BJ (cell line): ENCODE measurements around the gene DUS2. TPM values are rescaled to one million over a fixed set of nuclear protein-coding genes. Genes with fewer than 3 reads are reported as not detected.
A peak's percentile ranks its signal among the peaks of the same experiment; 100 is the strongest.

Experiments used
- CTCF ChIA-PET: fragments of 350-600 bp; formaldehyde crosslinking; extraction: SDS; loops from one replicate; lab custom pipeline; 2021; ENCODE audit warnings: antibody characterized with exemption, inconsistent platforms; lab: Yijun Ruan, JAX
- POLR2A ChIA-PET: fragments of 300-600 bp; sonication (Branson Sonifier 250); formaldehyde crosslinking; extraction: SDS; loops from one replicate; lab custom pipeline; 2021; ENCODE audit warnings: antibody characterized with exemption; lab: Charles Lee
- DNase-seq: peaks from one replicate; pipeline ENCODE4 v3.0.0-alpha.2; 2011; ENCODE audit warnings: low read depth
- H3K27me3 ChIP-seq: 2 replicates; pipeline ENCODE4 v1.6.0; 2011; ENCODE audit warnings: low read length; ENCODE audit not compliant: control insufficient read depth, insufficient read depth
- H3K36me3 ChIP-seq: 2 replicates; pipeline ENCODE4 v1.5.1; 2011; ENCODE audit warnings: low read length; ENCODE audit not compliant: control insufficient read depth, insufficient read depth
- H3K4me3 ChIP-seq: 2 replicates; pipeline ENCODE4 v1.5.1; 2011; ENCODE audit warnings: low read depth, mild to moderate bottlenecking, control low read depth, low read length
- CTCF ChIP-seq: IDR thresholded peaks from 2 replicates; pipeline ENCODE4 v1.5.1; 2011; ENCODE audit warnings: low read depth, mild to moderate bottlenecking, control low read depth, inconsistent platforms, low read length, moderate library complexity; ENCODE audit not compliant: insufficient read depth
- polyA plus RNA-seq: library from polyadenylated mRNA; depleted of rRNA; stranded (reverse); fragments of >200 nt; gene quantifications from 2 replicates; pipeline ENCODE4 v1.2.3, GENCODE V29; 2011

DUS2 gene
- polyA plus RNA-seq, 1 experiment: 18.3 TPM

- DNase-seq: no peak
- H3K4me3 ChIP-seq: peak overlapping the region; percentile 42
- TF ChIP-seq CTCF: peak; percentile 27; the same call in 1 of the 2 replicates
- POLR2A ChIA-PET: interaction anchor here (0.6 kb wide), 2 partner anchors 101 to 115 kb away, joined by 6 to 8 read pairs; no protein-coding TSS in a partner anchor
- no peaks in the 10 kb centered on the region for H3K27me3 ChIP-seq
- CTCF ChIA-PET: interaction anchor here (0.5 to 3.9 kb wide), 11 partner anchors 9 to 564 kb away, joined by 3 to 16 read pairs (median 4); no protein-coding TSS in a partner anchor
- no peaks in the 10 kb centered on the region; the same call in 1 of the 2 replicates for H3K36me3 ChIP-seq
Measured at GRCh38 chr16:68084504-68085258, 61.6 kb downstream of the DUS2 start.

- no peak for TF ChIP-seq CTCF
- ChIA-PET CTCF (interaction anchor here (0.5 to 3.9 kb wide), 5 partner anchors 8 to 244 kb away, joined by 3 to 16 read pairs (median 3); no protein-coding TSS in a partner anchor), POLR2A (interaction anchor here (0.6 kb wide), 1 partner anchor 116 kb away, joined by 6 read pairs; no protein-coding TSS in a partner anchor)
- Histone ChIP-seq H3K4me3 (peak within 1 kb of the TSS; percentile 81), H3K36me3 (no peaks in the 10 kb centered on the region), H3K27me3 (no peaks in the 10 kb centered on the region)
- peak; percentile 61 for DNase-seq
Measured at GRCh38 chr16:68085259-68086071, 62.4 kb downstream of the DUS2 start, which contains the start of gene NFATC3. NFATC3 (plus strand) TSS chr16:68085370; CDS start chr16:68085682, 312 bp downstream.

DNA sequence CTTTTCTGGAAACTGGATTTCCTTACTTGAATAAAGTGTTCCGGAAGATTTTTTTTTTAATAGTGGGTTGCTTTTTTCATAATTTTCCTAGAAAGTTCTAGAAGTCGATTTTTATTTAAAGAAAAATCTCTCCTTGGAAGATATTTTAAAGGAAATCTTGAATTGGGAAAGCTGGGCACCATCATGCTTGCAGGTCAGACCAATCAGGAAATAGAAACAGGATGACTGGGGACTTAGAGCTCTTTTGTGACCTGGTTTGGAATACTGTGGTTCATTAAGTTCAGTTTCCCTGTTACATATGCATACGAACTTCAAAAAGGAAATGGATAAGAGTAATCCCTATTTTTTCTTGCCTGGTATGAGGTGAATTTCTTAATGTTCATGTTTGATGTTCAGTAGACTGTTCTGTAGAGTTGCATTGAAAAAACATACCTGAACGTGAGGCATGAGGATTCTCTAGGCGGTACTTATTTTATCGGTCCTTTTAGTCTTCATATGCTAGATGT lies 63.3 kb downstream of the DUS2 start:
- Histone ChIP-seq H3K27me3 (no peaks in the 10 kb centered on the region), H3K4me3 (peak overlapping the region; percentile 81), H3K36me3 (no peaks in the 10 kb centered on the region)
- ChIA-PET POLR2A (interaction anchor here (0.7 kb wide), 2 partner anchors 16 to 485 kb away, joined by 3 to 5 read pairs; no protein-coding TSS in a partner anchor), CTCF (interaction anchor here (2.2 kb wide), 1 partner anchor 22 kb away, joined by 8 read pairs; no protein-coding TSS in a partner anchor)
- no peak for TF ChIP-seq CTCF
- DNase-seq: no peak

DNA sequence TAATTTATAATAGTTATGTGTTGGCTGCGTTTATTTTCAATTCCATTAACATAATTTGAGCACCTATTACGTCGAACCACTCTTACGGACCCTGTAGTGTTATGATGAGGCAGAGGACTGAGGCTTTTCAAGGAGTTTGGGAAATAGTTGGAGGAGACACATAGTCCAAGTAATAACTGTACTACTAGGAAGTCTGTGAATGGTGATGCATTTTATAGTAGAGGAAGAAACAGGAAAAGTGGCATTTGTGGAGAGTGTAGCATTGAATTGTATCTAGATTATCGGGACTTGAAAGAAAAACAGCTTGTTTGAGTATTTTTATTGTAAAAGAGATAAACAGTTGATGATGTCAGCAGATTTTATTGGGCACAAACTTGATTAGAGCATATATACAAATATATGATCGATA lies 63.8 kb downstream of the DUS2 start:
- TF ChIP-seq CTCF: no peak

More for the DNA sequence above, 63.8 kb downstream of the DUS2 start:
- Histone ChIP-seq H3K36me3 (no peaks in the 10 kb centered on the region), H3K4me3 (peak overlapping the region; percentile 81), H3K27me3 (no peaks in the 10 kb centered on the region)
- no peak for DNase-seq
- CTCF ChIA-PET: interaction anchor here (2.2 kb wide), 1 partner anchor 22 kb away, joined by 8 read pairs; no protein-coding TSS in a partner anchor
- POLR2A ChIA-PET: interaction anchor here (0.7 kb wide), 2 partner anchors 16 to 485 kb away, joined by 3 to 5 read pairs; no protein-coding TSS in a partner anchor
